Activated CD8-positive, alpha-beta memory T cell treated with anti-CD3 and anti-CD28 coated beads for 4 hours (primary cell): ENCODE measurements around the gene CD248.
"Not testable (repeated sequence)": the region's sequence is repeated elsewhere in the genome, so short reads cannot be mapped to it uniquely, and the experiment has no call there.

ENCODE experiments used
- DNase-seq, 2 donors: peaks; one replicate each; pipeline ENCODE4 v3.0.0-alpha.2; 2020; ENCODE audit warnings: low read depth in 2 of 2

CD248 gene

GRCh38 chr11:66276619-66277018 is 40.2 kb downstream of the CD248 start:
- DNase-seq: not testable (repeated sequence)

GRCh38 chr11:66275984-66276612 is 40.7 kb downstream of the CD248 start:
- no peak for DNase-seq

DNA sequence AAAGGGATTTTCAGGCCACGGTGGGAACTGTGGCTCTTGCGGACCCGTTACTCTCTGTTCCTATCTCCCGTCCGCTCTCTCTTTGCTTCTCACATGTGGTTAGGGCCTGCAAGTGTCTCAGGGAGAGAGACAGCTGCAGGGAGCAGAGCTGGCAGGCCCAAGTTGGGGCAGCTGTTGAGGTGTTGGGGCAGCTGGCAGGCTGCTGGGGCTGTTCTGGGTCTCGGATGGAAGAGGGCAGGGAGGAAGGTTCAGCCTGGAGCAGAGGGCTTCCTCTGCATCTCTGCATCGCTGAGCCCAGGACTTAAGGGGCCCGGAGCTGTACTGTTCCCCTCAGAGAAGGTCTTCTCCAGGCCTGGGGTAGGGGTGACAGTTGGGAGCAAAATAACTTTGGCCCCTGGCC is 41.4 kb downstream of the CD248 start:
- no peak for DNase-seq

- DNase-seq: no peak
These were observed 42.6 kb downstream of the CD248 start for GRCh38 chr11:66274219-66274618.

DNA sequence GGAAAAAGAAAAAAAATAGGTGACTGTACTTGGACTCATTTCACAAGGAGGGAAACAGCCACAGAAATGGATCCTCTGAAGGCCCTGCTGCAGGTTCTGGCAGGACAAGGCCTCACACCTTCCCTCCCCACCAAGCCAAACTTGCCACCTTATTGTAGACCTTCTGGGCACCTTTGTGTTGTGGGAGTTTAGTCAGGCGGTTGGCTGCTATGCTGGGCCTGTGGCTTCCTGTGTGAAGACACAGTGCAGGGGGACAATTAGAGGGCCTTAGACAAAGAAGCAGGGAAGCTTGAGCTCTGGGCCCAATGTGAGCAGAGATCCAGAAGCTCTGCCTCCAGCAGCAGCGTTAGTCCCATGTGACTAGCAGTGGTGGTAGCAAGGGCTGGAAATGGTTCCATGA is 44.2 kb downstream of the CD248 start:
- no peak for DNase-seq

- DNase-seq: no peak
These were observed 45.0 kb downstream of the CD248 start for GRCh38 chr11:66271816-66272215.

DNA sequence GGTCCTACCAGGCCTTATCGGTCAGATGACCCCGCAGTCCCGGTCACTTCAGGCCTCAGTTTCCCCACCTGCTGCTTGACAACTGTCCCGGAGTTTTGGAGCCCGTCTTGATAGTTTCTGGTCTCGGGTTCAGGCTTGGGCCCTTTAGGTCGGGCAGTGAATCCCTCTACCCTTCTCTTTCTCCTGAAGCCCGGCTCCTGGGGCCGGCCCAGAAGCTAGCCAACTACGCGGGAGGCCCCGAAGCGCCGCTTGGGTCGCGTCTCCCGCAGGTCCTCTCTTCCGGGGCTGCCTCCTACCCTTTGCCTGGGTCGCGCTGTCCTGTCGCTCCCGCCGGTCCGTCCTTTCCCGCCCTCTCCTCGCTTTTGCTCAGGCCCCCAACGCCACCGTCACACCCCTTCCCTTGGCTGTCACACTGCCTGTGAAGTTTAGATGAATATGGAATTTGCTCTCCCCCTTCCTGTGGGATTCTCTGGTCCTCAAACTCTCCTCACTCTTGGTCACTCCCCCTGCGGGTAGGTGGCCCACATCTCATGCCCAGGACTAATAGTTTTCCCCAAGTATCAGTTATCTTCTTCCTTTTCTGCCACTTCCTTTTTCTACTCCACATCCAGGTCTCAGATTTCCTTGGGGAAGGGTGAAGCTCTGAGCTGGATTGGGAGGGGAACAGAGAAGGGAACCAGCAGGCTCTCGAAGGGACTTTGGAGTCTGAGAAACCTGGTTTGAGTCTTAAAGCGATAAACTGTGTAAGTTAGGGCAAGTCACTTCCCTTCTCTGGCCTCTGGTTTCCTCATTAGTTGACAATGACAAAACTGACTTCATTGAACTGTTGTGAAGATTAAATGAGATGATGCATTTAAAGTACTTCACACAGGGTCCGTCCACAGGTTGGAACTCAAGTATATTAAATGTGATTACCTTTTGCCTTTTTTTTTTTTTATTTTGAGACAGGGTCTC is 47.6 kb downstream of the CD248 start:
- no peak for DNase-seq

GRCh38 chr11:66268244-66268951 is 48.4 kb downstream of the CD248 start, which contains the start of gene RAB1B:
Gene RAB1B, plus strand, starts transcription at chr11:66268639. Its CDS starts 41 bp downstream, at chr11:66268680.
- DNase-seq: peak; percentile 100

DNA sequence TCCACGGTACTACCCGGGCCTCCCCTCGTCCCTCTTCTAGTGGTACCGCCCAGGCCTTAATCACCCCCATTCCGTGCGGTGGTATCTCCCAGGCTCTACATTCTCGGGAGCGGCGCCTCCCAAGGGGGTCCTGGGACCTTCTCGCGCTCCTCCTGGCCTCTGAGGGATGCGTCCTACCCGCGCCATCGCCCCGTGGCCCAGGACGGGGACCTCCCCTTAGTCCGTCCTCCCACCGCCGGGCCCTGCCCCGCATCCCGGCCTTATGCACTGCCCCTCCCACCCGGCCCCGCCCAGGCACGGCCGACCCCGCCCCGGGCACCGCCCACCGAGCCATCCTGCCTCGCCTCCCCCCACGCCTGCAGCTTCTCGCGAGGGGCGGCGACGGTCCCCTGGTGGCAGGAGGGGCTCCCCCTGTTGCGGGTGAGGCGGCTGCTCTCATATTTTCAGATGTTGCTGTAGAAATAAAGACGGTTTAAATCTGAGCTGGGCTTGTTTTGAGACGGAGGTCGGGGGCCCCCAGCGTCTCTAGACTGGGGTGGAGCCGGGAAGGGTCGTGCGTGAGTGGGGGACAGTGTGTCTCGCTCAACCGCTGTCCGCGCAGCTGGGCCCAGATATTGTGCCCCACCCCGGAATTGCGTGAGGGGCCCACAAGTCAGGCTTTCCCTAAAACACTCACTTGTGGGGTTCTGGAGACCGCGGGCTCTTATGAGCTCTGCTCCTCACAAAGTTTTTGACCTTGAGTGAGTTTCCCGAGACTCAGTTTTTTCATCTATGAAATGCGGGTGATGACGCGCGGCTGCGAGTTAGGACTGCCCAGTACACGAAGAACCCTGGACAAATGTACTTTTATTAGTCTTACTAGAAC is 49.2 kb downstream of the CD248 start:
- peak; percentile 70 to 73 for DNase-seq

GRCh38 chr11:66267039-66267378 is 49.8 kb downstream of the CD248 start:
- no peak for DNase-seq

DNA sequence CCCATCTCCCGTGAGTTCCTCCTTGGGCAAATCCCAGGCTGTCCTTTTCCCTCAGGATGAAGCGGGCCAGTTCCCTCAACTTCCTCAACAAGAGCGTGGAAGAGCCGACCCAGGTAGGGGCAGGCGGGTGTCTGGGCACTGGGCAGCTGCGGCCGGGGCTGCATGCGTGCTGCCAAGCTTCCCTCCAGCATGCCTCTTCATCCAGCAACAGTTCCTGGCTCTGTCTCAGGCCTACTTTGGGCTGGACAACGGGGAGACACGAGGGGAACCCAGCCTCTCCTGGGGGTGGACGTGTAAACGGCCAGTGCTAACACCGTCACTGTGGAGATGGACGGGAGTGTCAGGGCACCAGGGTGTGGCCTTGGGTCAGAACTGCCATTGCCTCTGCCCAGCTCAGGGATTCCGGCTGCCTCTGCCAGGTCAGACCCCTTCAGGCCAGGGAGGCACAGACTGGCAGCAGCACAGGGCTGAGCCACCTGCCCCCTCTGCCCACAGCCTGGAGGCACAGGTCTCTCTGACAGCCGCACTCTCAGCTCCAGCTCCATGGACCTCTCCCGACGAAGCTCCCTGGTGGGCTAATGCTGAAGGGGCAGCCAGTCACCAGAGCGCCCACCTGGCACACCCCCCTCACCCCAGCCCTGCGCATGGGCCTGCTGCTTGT is 50.3 kb downstream of the CD248 start:
- no peak for DNase-seq

- DNase-seq: no peak
These were observed 51.1 kb downstream of the CD248 start for GRCh38 chr11:66265531-66266377.

DNA sequence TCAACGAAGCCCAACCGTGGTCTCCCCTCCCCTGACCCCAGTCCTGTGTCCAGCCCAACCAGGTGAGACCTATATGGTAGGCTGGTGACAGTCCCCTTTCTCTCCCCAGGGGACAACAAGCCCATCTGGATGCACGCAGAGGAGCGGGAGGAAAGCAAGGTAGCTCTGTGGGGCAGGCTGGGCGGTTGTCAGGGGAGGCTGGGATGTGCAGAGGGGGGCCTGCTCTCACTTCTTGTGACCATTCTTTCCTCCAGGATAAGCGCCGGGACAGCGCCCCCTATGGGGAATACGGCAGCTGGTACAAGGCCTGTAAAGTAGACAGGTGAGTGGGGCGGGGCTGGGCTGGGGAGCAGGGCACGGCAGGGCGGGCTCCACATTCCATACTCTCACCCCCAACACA is 51.9 kb downstream of the CD248 start:
- no peak for DNase-seq
